Ovary (tissue), 9 donors: ENCODE measurements around the gene AP1G1. TPM values are rescaled to one million over a fixed set of nuclear protein-coding genes. Genes with fewer than 3 reads are reported as not detected.
"Not testable (repeated sequence)": the region's sequence is repeated elsewhere in the genome, so short reads cannot be mapped to it uniquely, and the experiment has no call there.

Source experiments
- DNase-seq, 5 donors: peaks; one replicate each; pipeline ENCODE4 v3.0.0-alpha.2; 2019 to 2020
- H3K27ac ChIP-seq, 2 donors: fragments of 200-600 bp; one replicate each; pipeline versions ENCODE4 v1.5.1 to v1.8.0; 2019 to 2022
- H3K27me3 ChIP-seq: fragments of 200-600 bp; one replicate; pipeline ENCODE4 v1.8.0; 2022
- H3K36me3 ChIP-seq: fragments of 200-600 bp; sonication (generic); one replicate; pipeline ENCODE4 v1.5.1; 2019
- H3K4me1 ChIP-seq: one replicate; pipeline ENCODE4 v1.8.1; 2013; ENCODE audit warnings: mild to moderate bottlenecking, moderate library complexity; ENCODE audit not compliant: insufficient read depth
- H3K4me3 ChIP-seq: fragments of 200-600 bp; sonication (generic); one replicate; pipeline ENCODE4 v1.5.1; 2017
- H3K9me3 ChIP-seq, 2 donors: fragments of 200-600 bp in 1 of 2; sonication (generic) in 1 of 2; one replicate each; pipeline versions ENCODE4 v1.5.1 to v1.8.1; 2013 to 2019; ENCODE audit warnings: mild to moderate bottlenecking in 1 of 2, moderate library complexity in 1 of 2
- EP300 ChIP-seq: sonication (generic); formaldehyde crosslinking; IDR thresholded peaks from one replicate; pipeline ENCODE4 v1.6.1; 2017; ENCODE audit warnings: antibody characterized with exemption
- POLR2A ChIP-seq: fragments of 450-650 bp; IDR thresholded peaks from one replicate; pipeline ENCODE4 v1.6.1; 2017; ENCODE audit warnings: antibody characterized with exemption, mild to moderate bottlenecking, moderate library complexity
- WGBS, 3 donors: extraction: QIAGEN DNeasy Blood & Tissue Kit in 1 of 3; methylation state at CpG; one replicate each; pipeline versions ENCODE4 v1.1.5 to v1.1.7; 2013 to 2017; 5-methylcytosine and 5-hydroxymethylcytosine counted together
- intact Hi-C, 4 donors: fragments of 100-400 bp; cut with DNase I; formaldehyde crosslinking; loops; one replicate each; pipeline versions ENCODE4 v1.11.0 to v1.15.1; 2022 to 2023
- polyA plus RNA-seq, 2 donors: library from polyadenylated mRNA; stranded (reverse); fragments of 200-250 nt in 1 of 2; fragments of 350-450 nt in 1 of 2; fragmentation: Illumina TruSeq in 1 of 2; extraction: RNeasy Lipid Tissue Mini Kit (QIAGEN cat#74804) in 1 of 2; gene quantifications; one replicate each; pipeline ENCODE4 v1.2.3, GENCODE V29; 2013 to 2014
- total RNA-seq, 7 donors: library from RNA; depleted of rRNA in 2 of 7; stranded (reverse); fragments of >200 nt in 2 of 7; fragmentation: NEBNext Ultra II Directional in 3 of 7; extraction: Animal tissue kit (Norgen Biotek cat#: 25700) in 3 of 7; gene quantifications; one replicate each; pipeline versions ENCODE4 v1.1.0 to v1.2.4, GENCODE V29; 2016 to 2023
- TF ChIP-seq, protein P1 (sequence below), 3 donors: fragments of 450-650 bp in 2 of 3; fragments of 200-600 bp in 1 of 3; IDR thresholded peaks; one replicate each; pipeline versions ENCODE4 v1.5.1 to v1.8.0; 2016 to 2022; ENCODE audit warnings: antibody characterized with exemption in 3 of 3, mild to moderate bottlenecking in 1 of 3
- donor health status: DM: no; HTN: no; CAD: no; lungs with moderate emphysema.
- donor health status: DM: no; HTN: no; CAD: no.
- donor health status: Bipolar disorder and iron deficiency.
- donor health status: DM: yes; HTN: yes; CAD: no.
- donor health status: DM: no; HTN: no; CAD: no.
- donor health status: DM: yes; HTN: yes; CAD: no.

The AP1G1 gene
- total and polyA plus RNA-seq, 9 donors = 14.2 to 71.7 (median 54.3) TPM

DNA sequence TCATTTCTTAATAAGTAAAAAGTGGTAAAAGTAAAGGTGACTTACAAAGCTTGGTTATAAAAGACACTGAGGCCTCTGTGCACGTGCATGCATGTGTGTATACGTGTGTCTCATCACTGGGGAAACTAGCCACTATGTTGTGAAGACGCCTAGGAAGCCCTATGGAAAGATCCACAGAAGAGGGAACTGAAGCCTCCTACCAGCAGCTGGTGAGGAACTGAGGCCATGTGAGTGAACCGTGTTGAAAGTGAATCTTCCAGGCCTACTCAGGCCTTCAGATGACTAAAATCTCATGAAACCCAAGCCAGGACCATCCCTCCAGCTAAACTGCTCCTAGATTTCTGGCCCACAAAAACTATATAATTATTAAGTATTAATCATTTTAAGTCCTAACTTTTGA, 107.8 kb downstream of the AP1G1 start:
- TF ChIP-seq, protein P1, sequence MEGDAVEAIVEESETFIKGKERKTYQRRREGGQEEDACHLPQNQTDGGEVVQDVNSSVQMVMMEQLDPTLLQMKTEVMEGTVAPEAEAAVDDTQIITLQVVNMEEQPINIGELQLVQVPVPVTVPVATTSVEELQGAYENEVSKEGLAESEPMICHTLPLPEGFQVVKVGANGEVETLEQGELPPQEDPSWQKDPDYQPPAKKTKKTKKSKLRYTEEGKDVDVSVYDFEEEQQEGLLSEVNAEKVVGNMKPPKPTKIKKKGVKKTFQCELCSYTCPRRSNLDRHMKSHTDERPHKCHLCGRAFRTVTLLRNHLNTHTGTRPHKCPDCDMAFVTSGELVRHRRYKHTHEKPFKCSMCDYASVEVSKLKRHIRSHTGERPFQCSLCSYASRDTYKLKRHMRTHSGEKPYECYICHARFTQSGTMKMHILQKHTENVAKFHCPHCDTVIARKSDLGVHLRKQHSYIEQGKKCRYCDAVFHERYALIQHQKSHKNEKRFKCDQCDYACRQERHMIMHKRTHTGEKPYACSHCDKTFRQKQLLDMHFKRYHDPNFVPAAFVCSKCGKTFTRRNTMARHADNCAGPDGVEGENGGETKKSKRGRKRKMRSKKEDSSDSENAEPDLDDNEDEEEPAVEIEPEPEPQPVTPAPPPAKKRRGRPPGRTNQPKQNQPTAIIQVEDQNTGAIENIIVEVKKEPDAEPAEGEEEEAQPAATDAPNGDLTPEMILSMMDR (IDR thresholded peaks at IDR 0.05) = no peak
- TF ChIP-seq POLR2A (no peak), EP300 (no peak)
- Histone ChIP-seq H3K9me3 (no peaks in the 10 kb centered on the region), H3K4me1 (no peaks in the 10 kb centered on the region), H3K4me3 (no peak overlapping the region), H3K27ac (no peak overlapping the region), H3K27me3 (no peaks in the 10 kb centered on the region), H3K36me3 (no peaks in the 10 kb centered on the region)
- no peak for DNase-seq
- intact Hi-C loops = no loop called here
- 89 to 92% (median 92%) methylated on average over 4 of the region's 4 CpGs for WGBS, 3 donors

DNA sequence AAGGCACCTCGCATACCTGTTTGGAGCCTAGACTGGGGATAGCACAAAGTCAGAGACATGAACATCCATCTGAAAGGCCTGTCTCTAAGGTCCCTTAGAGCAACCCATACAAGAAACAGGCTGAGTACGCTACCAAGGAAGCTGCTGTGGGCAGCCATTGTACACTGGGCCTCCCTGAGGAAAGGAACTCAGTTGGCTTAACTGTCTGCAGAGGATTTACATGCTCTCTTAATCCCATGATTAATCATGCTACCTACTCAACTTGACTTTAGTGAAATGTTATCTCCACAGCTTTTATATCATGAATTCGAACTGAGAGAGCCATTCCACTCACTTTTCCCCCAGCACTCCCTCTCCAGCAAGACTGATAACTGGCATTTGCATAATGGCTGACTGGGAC, 110.1 kb downstream of the AP1G1 start:
- intact Hi-C loops = no loop called here
- 89 to 97% (median 96%) methylated on average over 3 of the region's 3 CpGs for WGBS, 3 donors
- Histone ChIP-seq H3K27me3 (no peaks in the 10 kb centered on the region), H3K4me1 (no peaks in the 10 kb centered on the region), H3K27ac (no peak overlapping the region), H3K4me3 (no peak overlapping the region), H3K9me3 (no peaks in the 10 kb centered on the region), H3K36me3 (no peaks in the 10 kb centered on the region)
- DNase-seq = no peak
- TF ChIP-seq POLR2A = no peak
- TF ChIP-seq, protein P1 (IDR thresholded peaks at IDR 0.05) = no peak
- TF ChIP-seq EP300 = no peak

GRCh38 chr16:71693164-71693563, 115.5 kb downstream of the AP1G1 start:
- H3K27ac ChIP-seq = no peak overlapping the region
- no peaks in the 10 kb centered on the region for H3K27me3 ChIP-seq
- H3K9me3 ChIP-seq = no peaks in the 10 kb centered on the region
- no peak for DNase-seq
- 87 to 99% (median 97%) methylated on average over 5 of the region's 5 CpGs for WGBS, 3 donors
- no peak overlapping the region for H3K4me3 ChIP-seq
- intact Hi-C loops = no loop called here
- H3K36me3 ChIP-seq = no peaks in the 10 kb centered on the region
- H3K4me1 ChIP-seq = no peaks in the 10 kb centered on the region
- TF ChIP-seq POLR2A = no peak

DNA sequence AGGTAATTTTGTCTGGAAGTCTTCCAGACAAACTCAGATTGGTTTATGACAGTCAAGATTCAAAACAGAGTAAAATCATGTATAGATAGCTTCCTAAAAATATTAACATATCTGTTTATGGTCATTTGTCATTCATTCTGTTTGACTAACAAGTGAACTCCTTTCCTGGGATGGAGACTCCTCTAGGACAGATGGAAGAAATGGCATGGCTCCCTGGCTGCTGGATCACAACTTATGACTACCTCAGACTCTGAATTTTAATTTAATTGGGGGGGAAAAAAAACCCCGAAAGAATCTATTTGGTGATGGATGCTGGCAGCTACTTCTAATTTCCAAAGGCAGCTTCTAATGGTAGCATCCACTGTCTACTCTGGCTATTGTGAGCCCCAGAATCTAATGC, 118.7 kb downstream of the AP1G1 start:
- no peak for TF ChIP-seq POLR2A
- TF ChIP-seq, protein P1 (IDR thresholded peaks at IDR 0.05) = no peak
- no peak for TF ChIP-seq EP300
- intact Hi-C loops = no loop called here
- no peaks in the 10 kb centered on the region for H3K4me1 ChIP-seq
- no peaks in the 10 kb centered on the region for H3K36me3 ChIP-seq
- no peak overlapping the region for H3K4me3 ChIP-seq
- no peak for DNase-seq
- H3K27ac ChIP-seq = no peak overlapping the region
- H3K27me3 ChIP-seq = no peaks in the 10 kb centered on the region
- 0 to 60% (median 0%) methylated on average over 1 of the region's 1 CpG for WGBS, 3 donors
- H3K9me3 ChIP-seq = no peaks in the 10 kb centered on the region

DNA sequence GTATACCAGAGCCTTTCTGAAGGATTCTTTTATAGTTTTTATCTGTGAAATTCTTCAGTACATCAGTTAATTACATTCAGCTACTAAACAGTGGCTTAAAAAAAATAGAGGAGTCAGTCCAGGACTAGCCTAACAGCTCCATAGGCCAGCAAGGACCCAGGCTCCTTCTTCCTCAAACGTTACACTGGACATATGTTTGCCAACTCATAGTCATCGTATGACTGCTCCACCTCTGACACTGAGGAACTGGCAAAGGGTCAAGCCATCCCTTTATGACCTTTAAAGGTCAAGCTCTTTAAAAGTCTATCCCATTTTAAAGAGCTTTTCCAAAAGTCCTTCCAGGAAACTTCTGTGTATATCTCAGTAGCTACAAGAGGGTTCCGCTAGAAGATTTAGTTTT, 120.8 kb downstream of the AP1G1 start:
- no peaks in the 10 kb centered on the region for H3K27me3 ChIP-seq

DNA sequence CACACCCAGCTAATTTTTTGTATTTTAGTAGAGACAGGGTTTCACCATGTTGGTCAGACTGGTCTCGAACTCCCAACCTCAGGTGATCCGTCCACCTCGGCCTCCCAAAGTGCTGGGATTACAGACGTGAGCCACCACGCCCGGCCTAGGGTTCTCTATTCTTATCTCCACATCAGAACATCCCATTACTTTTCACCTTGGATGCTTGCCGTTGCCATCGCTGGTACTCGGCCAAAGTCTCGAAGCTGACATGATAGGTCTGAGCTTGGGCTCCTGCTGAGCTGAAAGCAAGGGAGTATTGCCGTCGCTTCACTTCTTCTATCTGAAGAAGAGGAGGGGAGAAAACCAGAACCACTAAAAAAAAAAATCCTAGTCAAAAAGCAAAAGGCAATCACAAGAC, 124.4 kb downstream of the AP1G1 start:
- H3K27ac ChIP-seq, H3K36me3 ChIP-seq, H3K9me3 ChIP-seq, H3K4me3 ChIP-seq, intact Hi-C loops, H3K27me3 ChIP-seq, H3K4me1 ChIP-seq, DNase-seq: not testable (repeated sequence)
- 96 to 98% (median 97%) methylated on average over 12 of the region's 12 CpGs for WGBS, 3 donors

More for the DNA sequence above, 120.8 kb downstream of the AP1G1 start:
- Histone ChIP-seq H3K36me3 (no peaks in the 10 kb centered on the region), H3K4me3 (no peak overlapping the region), H3K9me3 (no peaks in the 10 kb centered on the region), H3K27ac (no peak overlapping the region), H3K4me1 (no peaks in the 10 kb centered on the region)
- WGBS, 3 donors = 70 to 77% (median 72%) methylated on average over 3 of the region's 3 CpGs
- no peak for DNase-seq
- TF ChIP-seq EP300 = no peak
- TF ChIP-seq POLR2A = no peak
- TF ChIP-seq, protein P1 (IDR thresholded peaks at IDR 0.05) = no peak
- intact Hi-C loops = no loop called here
